Activated CD4-positive, alpha-beta T cell treated with anti-CD3 and anti-CD28 coated beads for 1 hour (primary cell): ENCODE measurements around the gene IMMP2L.

Experiments
- DNase-seq: peaks from one replicate; pipeline ENCODE4 v3.0.0-alpha.2; 2020

IMMP2L gene

GRCh38 chr7:110766864-110767263 lies 795.4 kb downstream of the IMMP2L start:
- no peak for DNase-seq

- DNase-seq = no peak
Measured at GRCh38 chr7:110764852-110765251, 797.4 kb downstream of the IMMP2L start.

- DNase-seq = no peak
Measured at GRCh38 chr7:110762546-110763225, 799.6 kb downstream of the IMMP2L start.

- DNase-seq = no peak
Measured at GRCh38 chr7:110760341-110760740, 802.0 kb downstream of the IMMP2L start.

- DNase-seq = no peak
Measured at GRCh38 chr7:110759069-110759468, 803.2 kb downstream of the IMMP2L start.

GRCh38 chr7:110754649-110755048 lies 807.6 kb downstream of the IMMP2L start:
- DNase-seq = no peak

GRCh38 chr7:110750931-110751605 lies 811.2 kb downstream of the IMMP2L start:
- no peak for DNase-seq

GRCh38 chr7:110733221-110733620 lies 829.1 kb downstream of the IMMP2L start:
- no peak for DNase-seq

GRCh38 chr7:110724811-110725210 lies 837.5 kb downstream of the IMMP2L start:
- DNase-seq = no peak

- DNase-seq = no peak
Measured at GRCh38 chr7:110721395-110721794, 840.9 kb downstream of the IMMP2L start.

- DNase-seq = no peak
Measured at GRCh38 chr7:110720626-110721025, 841.7 kb downstream of the IMMP2L start.

GRCh38 chr7:110719741-110720140 lies 842.6 kb downstream of the IMMP2L start:
- DNase-seq = no peak

GRCh38 chr7:110718503-110719205 lies 843.6 kb downstream of the IMMP2L start:
- DNase-seq = no peak

GRCh38 chr7:110704225-110704624 lies 858.1 kb downstream of the IMMP2L start:
- DNase-seq = no peak

GRCh38 chr7:110698576-110698975 lies 863.7 kb downstream of the IMMP2L start:
- no peak for DNase-seq

GRCh38 chr7:110693344-110693743 lies 868.9 kb downstream of the IMMP2L start:
- DNase-seq = no peak

GRCh38 chr7:110688908-110689307 lies 873.4 kb downstream of the IMMP2L start:
- no peak for DNase-seq

- DNase-seq = no peak
Measured at GRCh38 chr7:110685899-110686298, 876.4 kb downstream of the IMMP2L start.

GRCh38 chr7:110681941-110682340 lies 880.4 kb downstream of the IMMP2L start:
- DNase-seq = no peak

- no peak for DNase-seq
Measured at GRCh38 chr7:110677405-110677804, 884.9 kb downstream of the IMMP2L start.

- DNase-seq = no peak
Measured at GRCh38 chr7:110676785-110677184, 885.5 kb downstream of the IMMP2L start.

GRCh38 chr7:110675383-110676103 lies 886.7 kb downstream of the IMMP2L start:
- no peak for DNase-seq

GRCh38 chr7:110673148-110673547 lies 889.1 kb downstream of the IMMP2L start:
- DNase-seq = no peak
